DND-41 (cell line): ENCODE results near the gene RNF182.

Source experiments
- ATAC-seq: fragments of 200-7000 bp; cut with Tn5 transposase; 3 replicates; pipeline ENCODE4 v1.9.1; 2021; ENCODE audit warnings: low read depth; ENCODE audit not compliant: insufficient read depth
- DNase-seq: peaks from one replicate; pipeline ENCODE4 v3.0.0-alpha.2; 2020
- H2AFZ ChIP-seq: 2 replicates; pipeline ENCODE4 v1.6.0; 2012; ENCODE audit warnings: low read depth, low read length
- H3K27ac ChIP-seq: 2 replicates; pipeline ENCODE4 v1.5.1; 2012; ENCODE audit warnings: low read length, inconsistent platforms
- H3K27me3 ChIP-seq: fragments of 200-600 bp; sonication (generic); 2 replicates; pipeline ENCODE4 v1.6.0; 2012; ENCODE audit warnings: low read length, mild to moderate bottlenecking, inconsistent platforms; ENCODE audit not compliant: insufficient read depth, poor library complexity
- H3K36me3 ChIP-seq: 2 replicates; pipeline ENCODE4 v1.5.1; 2012; ENCODE audit warnings: low read length, inconsistent platforms; ENCODE audit not compliant: insufficient read depth
- H3K4me1 ChIP-seq: 2 replicates; pipeline ENCODE4 v1.5.1; 2012; ENCODE audit warnings: mild to moderate bottlenecking, low read length; ENCODE audit not compliant: insufficient read depth
- H3K4me2 ChIP-seq: 2 replicates; pipeline ENCODE4 v1.6.0; 2012; ENCODE audit warnings: mild to moderate bottlenecking, moderate library complexity, low read length, inconsistent platforms; ENCODE audit not compliant: insufficient read depth
- H3K4me3 ChIP-seq, 2 experiments: fragments of 200-600 bp in 1 of 2; shearing (Covaris generic) in 1 of 2; 2 replicates each; pipeline ENCODE4 v1.5.1; 2012 to 2016; ENCODE audit warnings: inconsistent platforms in 2 of 2, low read length in 2 of 2, mild to moderate bottlenecking in 2 of 2, low read depth in 1 of 2, moderate library complexity in 1 of 2
- H3K79me2 ChIP-seq: 2 replicates; pipeline ENCODE4 v1.6.0; 2012; ENCODE audit warnings: low read length, inconsistent platforms; ENCODE audit not compliant: insufficient read depth
- H3K9ac ChIP-seq: 2 replicates; pipeline ENCODE4 v1.6.0; 2012; ENCODE audit warnings: low read depth, mild to moderate bottlenecking, inconsistent platforms, low read length, moderate library complexity
- H3K9me3 ChIP-seq: 2 replicates; pipeline ENCODE4 v1.5.1; 2012; ENCODE audit warnings: low read length, moderate library complexity, mild to moderate bottlenecking, inconsistent platforms; ENCODE audit not compliant: insufficient read depth, severe bottlenecking
- H4K20me1 ChIP-seq: 2 replicates; pipeline ENCODE4 v1.6.0; 2012; ENCODE audit warnings: low read length; ENCODE audit not compliant: insufficient read depth
- CTCF ChIP-seq: IDR thresholded peaks from 2 replicates; pipeline ENCODE4 v1.5.1; 2012; ENCODE audit warnings: borderline replicate concordance, low read length, moderate library complexity, mild to moderate bottlenecking; ENCODE audit not compliant: poor library complexity, severe bottlenecking; ENCODE audit errors: extremely low read depth
- EZH2 ChIP-seq: IDR thresholded peaks from 3 replicates; pipeline ENCODE4 v1.6.1; 2012; ENCODE audit warnings: borderline replicate concordance, low read depth, mild to moderate bottlenecking, moderate library complexity, low read length, inconsistent platforms; ENCODE audit not compliant: severe bottlenecking

The RNF182 gene

DNA sequence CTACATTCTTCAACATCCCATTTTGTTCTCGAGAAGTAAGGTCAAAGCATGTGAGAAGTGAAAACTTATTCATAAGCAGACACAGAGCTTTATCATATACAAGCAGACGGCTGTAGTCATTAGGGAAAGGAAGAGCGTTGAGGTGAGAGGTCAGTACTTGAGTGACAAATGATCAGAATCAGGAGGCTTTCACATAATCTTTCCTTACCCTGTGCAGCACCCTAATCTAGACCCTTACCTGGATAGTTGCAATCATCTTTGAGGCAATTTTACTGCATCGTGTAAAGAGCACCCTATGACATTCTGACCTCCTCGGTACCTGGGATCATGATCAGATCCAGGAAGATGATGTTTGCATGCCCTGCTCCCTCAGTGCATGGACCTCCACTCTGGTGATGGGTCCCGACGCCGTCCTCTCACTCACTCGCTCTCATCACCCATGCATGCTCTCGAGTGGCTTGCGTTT, 62.7 kb downstream of the RNF182 start:
- Histone ChIP-seq H3K4me2 (no peak overlapping the region), H3K27ac (no peak overlapping the region), H3K9ac (no peak overlapping the region), H2AFZ (no peak overlapping the region), H3K9me3 (no peaks in the 10 kb centered on the region), H3K4me1 (no peaks in the 10 kb centered on the region), H3K36me3 (no peaks in the 10 kb centered on the region), H3K27me3 (peaks cover 9% of the 10 kb centered on the region), H4K20me1 (no peaks in the 10 kb centered on the region), H3K4me3 (no peak overlapping the region), H3K79me2 (no peaks in the 10 kb centered on the region)
- DNase-seq (no peak), ATAC-seq (no peak)
- TF ChIP-seq EZH2 (no peak), CTCF (no peak)

GRCh38 chr6:13988049-13988738, 63.4 kb downstream of the RNF182 start:
- Histone ChIP-seq H3K4me3 (no peak overlapping the region), H3K4me1 (no peaks in the 10 kb centered on the region), H2AFZ (no peak overlapping the region), H3K36me3 (no peaks in the 10 kb centered on the region), H3K9me3 (no peaks in the 10 kb centered on the region), H3K79me2 (no peaks in the 10 kb centered on the region), H3K4me2 (no peak overlapping the region), H3K9ac (no peak overlapping the region), H3K27ac (no peak overlapping the region), H4K20me1 (no peaks in the 10 kb centered on the region), H3K27me3 (peaks cover 10% of the 10 kb centered on the region)
- TF ChIP-seq CTCF, result no peak
- TF ChIP-seq EZH2, result no peak
- DNase-seq (no peak), ATAC-seq (no peak)

DNA sequence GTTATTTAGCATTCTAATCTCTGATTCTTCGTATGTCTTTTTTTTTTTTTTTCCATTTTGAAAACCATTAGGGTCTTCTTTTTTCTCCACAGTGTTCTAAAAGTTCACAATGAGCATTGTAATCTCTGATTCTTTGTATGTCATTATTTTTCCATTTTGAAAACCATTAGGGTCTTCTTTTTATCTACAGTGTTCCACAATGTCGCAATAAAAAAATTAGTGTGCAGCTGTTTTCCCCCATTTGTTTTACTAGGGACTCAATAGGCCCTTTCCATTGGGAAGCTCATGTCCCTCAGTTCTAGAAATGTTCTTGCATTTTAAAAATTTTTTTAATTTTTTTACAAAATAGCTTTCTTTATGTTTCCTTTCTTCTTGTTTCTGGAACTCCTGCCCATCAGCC, 64.2 kb downstream of the RNF182 start:
- Histone ChIP-seq H3K4me2 (no peak overlapping the region), H3K27ac (no peak overlapping the region), H3K27me3 (peaks cover 10% of the 10 kb centered on the region), H3K9me3 (no peaks in the 10 kb centered on the region), H3K4me1 (no peaks in the 10 kb centered on the region), H2AFZ (no peak overlapping the region), H3K79me2 (no peaks in the 10 kb centered on the region), H3K4me3 (no peak overlapping the region), H4K20me1 (no peaks in the 10 kb centered on the region), H3K9ac (no peak overlapping the region), H3K36me3 (no peaks in the 10 kb centered on the region)
- DNase-seq, result no peak
- TF ChIP-seq EZH2 (no peak), CTCF (no peak)
- no peak for ATAC-seq
